ENCODE data around the gene CDCA7L. TPM values are rescaled to one million over a fixed set of nuclear protein-coding genes. Genes with fewer than 3 reads are reported as not detected.

The CDCA7L gene
- total RNA-seq, 1 experiment from 2014 or later, result 59.9 TPM

DNA sequence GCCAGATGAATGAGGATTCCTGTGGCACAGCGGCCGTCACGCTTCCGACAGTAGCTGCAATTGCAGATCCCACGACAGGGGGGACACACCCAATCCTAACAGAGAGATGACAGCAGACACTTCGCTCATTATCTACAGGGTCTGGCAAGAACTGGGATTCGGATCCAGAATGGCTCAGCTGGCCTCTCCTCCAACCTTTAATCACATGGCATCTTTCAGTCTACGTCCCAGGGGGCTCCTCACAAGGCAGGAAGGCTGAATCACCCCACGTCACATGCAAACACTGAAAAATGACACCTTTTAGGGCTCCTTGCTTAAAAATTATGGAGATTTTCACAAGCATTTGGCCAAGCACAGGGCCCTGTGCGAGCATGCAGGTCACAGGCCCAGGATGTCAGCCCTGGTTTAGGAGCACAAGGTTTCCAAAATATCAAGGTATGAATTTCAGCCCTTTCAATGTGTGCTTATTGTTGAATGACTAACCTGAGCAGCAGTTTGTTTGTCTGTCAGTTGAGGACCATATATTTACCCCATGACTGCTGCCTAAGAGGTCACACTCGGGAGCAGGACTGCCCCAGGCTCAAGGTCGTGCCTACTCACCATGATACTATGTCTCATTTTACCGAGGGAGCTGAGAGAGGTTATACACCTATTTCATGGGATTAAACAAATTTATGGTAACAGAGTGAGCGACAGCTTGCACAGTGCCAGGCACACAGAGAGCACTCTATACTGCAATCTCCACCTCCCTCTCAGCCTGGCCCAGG is 42.5 kb downstream of the CDCA7L start:
- Histone ChIP-seq H3K4me3 (ENCODE audit: low read length) (no peak overlapping the region), H4K20me1 (ENCODE audit: low read length) (no peaks in the 10 kb centered on the region), H3K36me3 (ENCODE audit: low read depth, low read length) (peaks cover 61% of the 10 kb centered on the region), H3K9me3 (ENCODE audit: low read length) (no peaks in the 10 kb centered on the region), H3K4me1 (ENCODE audit: insufficient read depth, low read length) (peaks cover 18% of the 10 kb centered on the region), H3F3A (ENCODE audit: low read length, unreplicated experiment) (no peaks in the 10 kb centered on the region), H3K9me2 (replicated peaks; ENCODE audit: low read length) (no peaks in the 10 kb centered on the region), H3K27ac (ENCODE audit: low read length) (peak overlapping the region; percentile 21), H3K79me2 (ENCODE audit: low read length) (no peaks in the 10 kb centered on the region), H3K9ac (ENCODE audit: low read length) (no peak overlapping the region), H3K27me3 (ENCODE audit: low read length) (no peaks in the 10 kb centered on the region), H2AFZ (ENCODE audit: low read length) (no peak overlapping the region), H3K4me2 (ENCODE audit: low read length) (no peak overlapping the region)
- intact Hi-C loops (cut with micrococcal nuclease), result loop anchor here (5.0 kb wide), 1 partner anchor 39 kb away; no protein-coding TSS in a partner anchor
- ChIA-PET POLR2A (ENCODE audit: unreplicated experiment) (no interaction called here), CTCF (no interaction called here)
- no peak for DNase-seq
- ATAC-seq, result peak; percentile 41
- TF ChIP-seq EZH2phosphoT487 (IDR thresholded peaks at IDR 0.05; ENCODE audit: borderline replicate concordance, low read length), result no peak
- no peak for TF ChIP-seq EZH2 (IDR thresholded peaks at IDR 0.05; ENCODE audit: low read length, unreplicated experiment)
- BruUV-seq (replicated peaks), result no TSS peak

DNA sequence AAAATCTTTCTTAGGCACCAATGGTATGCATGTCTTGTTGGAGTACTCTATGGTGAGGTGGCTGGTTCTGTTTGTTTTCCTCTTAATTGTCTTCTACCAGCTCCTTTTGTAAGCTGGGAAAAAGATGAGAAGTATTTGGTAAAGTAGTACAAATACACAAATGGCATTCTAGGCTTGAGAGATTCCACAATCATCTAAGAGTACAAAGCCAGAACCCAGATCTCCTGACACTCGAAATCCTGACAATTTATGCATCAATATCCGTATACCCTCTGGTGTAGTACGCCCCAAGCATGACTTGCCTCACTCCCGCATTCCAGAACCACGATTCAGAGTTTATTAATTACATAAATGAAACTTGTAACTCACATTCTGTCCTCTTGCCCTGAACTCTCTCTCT is 43.5 kb downstream of the CDCA7L start:
- no peak overlapping the region for H3K4me2 ChIP-seq (ENCODE audit: low read length)

DNA sequence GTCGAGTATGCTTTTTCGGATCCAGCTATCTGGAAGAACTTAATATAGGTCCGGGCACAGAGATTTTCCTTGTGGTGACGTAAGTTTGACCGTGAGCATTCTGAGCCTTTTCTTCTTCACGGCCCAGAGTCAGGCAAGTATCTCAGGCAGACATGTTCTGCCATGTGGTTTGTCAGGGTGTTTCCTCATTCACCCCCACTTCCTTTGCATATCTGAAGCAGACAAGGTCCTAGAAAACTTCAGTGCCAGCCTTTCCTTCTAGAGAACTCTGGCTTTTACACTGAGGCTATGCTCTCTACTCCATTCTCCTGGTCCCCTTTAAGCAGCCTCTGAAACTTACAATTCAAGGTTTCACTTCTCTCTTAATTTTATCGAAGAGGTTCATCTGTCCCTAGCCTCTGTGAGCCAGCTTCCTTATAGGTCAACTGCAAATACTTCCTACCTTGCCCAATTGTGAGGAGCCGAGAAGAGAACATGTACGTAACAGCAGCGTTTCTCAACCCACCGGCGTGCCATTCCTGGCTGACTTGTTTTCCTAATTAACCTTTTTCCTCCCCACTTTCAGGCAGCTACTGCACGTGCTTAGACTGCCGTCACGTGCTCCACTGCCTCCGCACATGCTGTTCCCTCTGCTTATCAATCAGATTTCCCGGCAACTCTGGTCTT is 47.3 kb downstream of the CDCA7L start:
- DNase-seq, result no peak
- no peaks in the 10 kb centered on the region for H3K9me2 ChIP-seq (replicated peaks; ENCODE audit: low read length)
- no TSS peak for BruUV-seq (replicated peaks)
- H3K4me3 ChIP-seq (ENCODE audit: low read length), result no peak overlapping the region
- H3K27me3 ChIP-seq (ENCODE audit: low read length), result no peaks in the 10 kb centered on the region
- no peaks in the 10 kb centered on the region for H3F3A ChIP-seq (ENCODE audit: low read length, unreplicated experiment)
- POLR2A ChIA-PET (ENCODE audit: unreplicated experiment), result interaction anchor here (0.6 kb wide), 1 partner anchor 382 kb away, joined by 3 read pairs; no protein-coding TSS in a partner anchor
- H4K20me1 ChIP-seq (ENCODE audit: low read length), result no peaks in the 10 kb centered on the region
- ATAC-seq, result no peak
- H3K27ac ChIP-seq (ENCODE audit: low read length), result no peak overlapping the region
- H3K9ac ChIP-seq (ENCODE audit: low read length), result no peak overlapping the region
- H3K4me1 ChIP-seq (ENCODE audit: insufficient read depth, low read length), result peaks cover 14% of the 10 kb centered on the region
- no peak overlapping the region for H2AFZ ChIP-seq (ENCODE audit: low read length)
- no peak for TF ChIP-seq EZH2phosphoT487 (IDR thresholded peaks at IDR 0.05; ENCODE audit: borderline replicate concordance, low read length)
- TF ChIP-seq, protein P1, sequence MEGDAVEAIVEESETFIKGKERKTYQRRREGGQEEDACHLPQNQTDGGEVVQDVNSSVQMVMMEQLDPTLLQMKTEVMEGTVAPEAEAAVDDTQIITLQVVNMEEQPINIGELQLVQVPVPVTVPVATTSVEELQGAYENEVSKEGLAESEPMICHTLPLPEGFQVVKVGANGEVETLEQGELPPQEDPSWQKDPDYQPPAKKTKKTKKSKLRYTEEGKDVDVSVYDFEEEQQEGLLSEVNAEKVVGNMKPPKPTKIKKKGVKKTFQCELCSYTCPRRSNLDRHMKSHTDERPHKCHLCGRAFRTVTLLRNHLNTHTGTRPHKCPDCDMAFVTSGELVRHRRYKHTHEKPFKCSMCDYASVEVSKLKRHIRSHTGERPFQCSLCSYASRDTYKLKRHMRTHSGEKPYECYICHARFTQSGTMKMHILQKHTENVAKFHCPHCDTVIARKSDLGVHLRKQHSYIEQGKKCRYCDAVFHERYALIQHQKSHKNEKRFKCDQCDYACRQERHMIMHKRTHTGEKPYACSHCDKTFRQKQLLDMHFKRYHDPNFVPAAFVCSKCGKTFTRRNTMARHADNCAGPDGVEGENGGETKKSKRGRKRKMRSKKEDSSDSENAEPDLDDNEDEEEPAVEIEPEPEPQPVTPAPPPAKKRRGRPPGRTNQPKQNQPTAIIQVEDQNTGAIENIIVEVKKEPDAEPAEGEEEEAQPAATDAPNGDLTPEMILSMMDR (conservative IDR thresholded peaks at IDR 0.05; ENCODE audit: low read depth, low read length), result no peak
- TF ChIP-seq EZH2 (IDR thresholded peaks at IDR 0.05; ENCODE audit: low read length, unreplicated experiment), result no peak
- no peaks in the 10 kb centered on the region for H3K79me2 ChIP-seq (ENCODE audit: low read length)
- intact Hi-C loops (cut with micrococcal nuclease), result no loop called here
- H3K36me3 ChIP-seq (ENCODE audit: low read depth, low read length), result peaks cover 33% of the 10 kb centered on the region
- CTCF ChIA-PET, result no interaction called here
- H3K4me2 ChIP-seq (ENCODE audit: low read length), result no peak overlapping the region
- no peaks in the 10 kb centered on the region for H3K9me3 ChIP-seq (ENCODE audit: low read length)

More for the DNA sequence above, 43.5 kb downstream of the CDCA7L start:
- TF ChIP-seq, protein P1 (conservative IDR thresholded peaks at IDR 0.05; ENCODE audit: low read depth, low read length), result no peak
- TF ChIP-seq EZH2 (IDR thresholded peaks at IDR 0.05; ENCODE audit: low read length, unreplicated experiment) (no peak), EZH2phosphoT487 (IDR thresholded peaks at IDR 0.05; ENCODE audit: borderline replicate concordance, low read length) (no peak)
- Histone ChIP-seq H4K20me1 (ENCODE audit: low read length) (no peaks in the 10 kb centered on the region), H3K79me2 (ENCODE audit: low read length) (no peaks in the 10 kb centered on the region), H3K27me3 (ENCODE audit: low read length) (no peaks in the 10 kb centered on the region), H3K36me3 (ENCODE audit: low read depth, low read length) (peaks cover 57% of the 10 kb centered on the region), H3K9ac (ENCODE audit: low read length) (no peak overlapping the region), H3F3A (ENCODE audit: low read length, unreplicated experiment) (no peaks in the 10 kb centered on the region), H3K9me2 (replicated peaks; ENCODE audit: low read length) (no peaks in the 10 kb centered on the region), H3K4me3 (ENCODE audit: low read length) (no peak overlapping the region), H2AFZ (ENCODE audit: low read length) (no peak overlapping the region), H3K27ac (ENCODE audit: low read length) (peak overlapping the region; percentile 21), H3K4me1 (ENCODE audit: insufficient read depth, low read length) (peaks cover 18% of the 10 kb centered on the region), H3K9me3 (ENCODE audit: low read length) (no peaks in the 10 kb centered on the region)
- ChIA-PET POLR2A (ENCODE audit: unreplicated experiment) (no interaction called here), CTCF (no interaction called here)
- peak; percentile 58 for DNase-seq
- no TSS peak for BruUV-seq (replicated peaks)
- intact Hi-C loops (cut with micrococcal nuclease), result loop anchor here (5.0 kb wide), 1 partner anchor 40 kb away; no protein-coding TSS in a partner anchor
- ATAC-seq, result peak; percentile 78

All from PC-3 (cell line).